OCI-LY3 (cell line): Measurements from ENCODE around the gene BZW2.

Experiments used
- CTCF ChIP-seq: fragments of 200-600, 300-600 bp; sonication (generic); IDR thresholded peaks from 2 replicates; pipeline ENCODE4 v1.5.1; 2014; ENCODE audit warnings: antibody characterized with exemption, low read length, low read depth
- EZH2phosphoT487 ChIP-seq: fragments of 200-600 bp; shearing (Covaris generic); IDR thresholded peaks from 2 replicates; pipeline ENCODE4 v1.6.1; 2018; ENCODE audit warnings: antibody characterized with exemption, mixed run types, low read depth

- TF ChIP-seq CTCF (no peak), EZH2phosphoT487 (no peak)
These were observed 73.7 kb downstream of the BZW2 start for GRCh38 chr7:16719699-16720098.
